GM08714 (cell line): ENCODE measurements around the gene ZNF423.

Experiments
- H3K4me3 ChIP-seq: fragments of 200-500 bp; sonication (Bioruptor generic); 2 replicates; pipeline ENCODE4 v1.5.1; 2014; ENCODE audit warnings: mild to moderate bottlenecking, low read length, inconsistent platforms
- ZNF274 ChIP-seq: IDR thresholded peaks from 2 replicates; pipeline ENCODE4 v1.6.1; 2012; ENCODE audit warnings: mild to moderate bottlenecking, low read depth, low read length

ZNF423 gene

DNA sequence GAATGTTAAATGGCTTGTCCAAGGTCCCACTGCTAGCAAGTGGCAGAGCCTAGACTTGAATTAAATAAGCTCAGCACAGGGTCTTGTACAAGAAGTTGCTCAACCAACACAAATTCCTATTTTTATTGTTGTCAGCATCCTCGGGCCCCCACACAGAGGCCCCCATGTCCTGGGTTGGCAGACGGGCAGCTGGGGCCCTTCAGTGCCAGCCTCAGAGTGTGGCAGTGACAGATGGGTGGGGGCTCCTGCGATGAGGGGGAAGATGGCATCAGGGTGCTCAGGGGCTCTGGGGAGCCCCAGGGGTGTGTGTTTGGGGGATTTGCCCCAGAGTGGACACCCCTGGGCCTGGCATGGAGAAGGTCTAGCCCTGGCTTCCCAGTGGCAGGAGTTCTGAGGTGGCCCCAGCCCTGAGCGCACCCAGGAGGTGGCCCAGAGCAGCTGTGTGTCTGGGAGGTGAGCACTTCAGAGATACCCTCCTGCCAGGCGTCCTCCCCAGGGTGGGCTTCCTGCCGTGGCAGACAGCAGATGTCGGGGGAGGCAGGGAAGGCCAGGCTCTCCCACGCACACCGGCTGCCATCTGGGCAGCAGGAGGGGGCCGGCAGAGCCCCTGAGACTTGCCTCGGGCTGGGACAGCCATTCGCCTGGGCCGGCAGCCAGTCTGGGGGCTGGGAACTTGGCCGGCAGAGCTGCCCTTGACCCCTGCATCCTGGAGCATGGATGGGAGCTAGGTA lies 331.5 kb downstream of the ZNF423 start:
- no peak for TF ChIP-seq ZNF274
- H3K4me3 ChIP-seq, result no peak overlapping the region

- no peak for TF ChIP-seq ZNF274
- H3K4me3 ChIP-seq, result no peak overlapping the region
Measured at GRCh38 chr16:49523435-49524159, 332.3 kb downstream of the ZNF423 start.

- no peak overlapping the region for H3K4me3 ChIP-seq
- no peak for TF ChIP-seq ZNF274
Measured at GRCh38 chr16:49521734-49522325, 334.1 kb downstream of the ZNF423 start.

- TF ChIP-seq ZNF274, result no peak
- H3K4me3 ChIP-seq, result no peak overlapping the region
Measured at GRCh38 chr16:49520492-49521038, 335.3 kb downstream of the ZNF423 start.

- no peak overlapping the region for H3K4me3 ChIP-seq
- TF ChIP-seq ZNF274, result no peak
Measured at GRCh38 chr16:49519741-49520140, 336.2 kb downstream of the ZNF423 start.

DNA sequence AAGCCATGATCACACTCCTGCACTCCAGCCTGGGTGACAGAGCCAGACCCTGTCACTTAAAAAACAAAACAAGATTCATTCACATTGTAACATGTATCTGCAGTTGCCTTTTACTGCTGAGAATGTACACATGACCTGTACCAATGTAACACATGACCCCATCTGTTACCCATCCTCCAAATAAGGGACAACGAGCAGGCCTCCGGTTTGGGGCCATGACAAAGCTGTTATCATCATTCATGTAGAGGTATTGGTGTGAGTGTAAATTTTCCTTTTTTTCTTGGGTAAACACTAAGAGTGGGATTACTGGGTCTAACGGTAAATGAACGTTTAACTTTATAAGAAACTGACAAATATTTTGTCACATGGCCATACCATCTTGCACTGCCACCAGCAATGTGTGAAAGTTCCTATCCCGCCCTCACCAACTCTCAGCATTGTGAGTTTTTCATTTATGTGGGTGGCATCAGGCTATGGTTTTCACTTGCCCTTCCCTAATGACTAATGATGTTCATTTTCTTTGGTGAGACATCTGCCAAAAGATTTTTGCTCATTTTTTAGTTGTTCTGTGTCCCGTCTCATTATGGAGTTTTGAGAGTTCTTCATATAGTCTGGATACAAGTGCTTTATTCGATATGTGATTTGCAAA lies 336.8 kb downstream of the ZNF423 start:
- H3K4me3 ChIP-seq, result no peak overlapping the region
- TF ChIP-seq ZNF274, result no peak

DNA sequence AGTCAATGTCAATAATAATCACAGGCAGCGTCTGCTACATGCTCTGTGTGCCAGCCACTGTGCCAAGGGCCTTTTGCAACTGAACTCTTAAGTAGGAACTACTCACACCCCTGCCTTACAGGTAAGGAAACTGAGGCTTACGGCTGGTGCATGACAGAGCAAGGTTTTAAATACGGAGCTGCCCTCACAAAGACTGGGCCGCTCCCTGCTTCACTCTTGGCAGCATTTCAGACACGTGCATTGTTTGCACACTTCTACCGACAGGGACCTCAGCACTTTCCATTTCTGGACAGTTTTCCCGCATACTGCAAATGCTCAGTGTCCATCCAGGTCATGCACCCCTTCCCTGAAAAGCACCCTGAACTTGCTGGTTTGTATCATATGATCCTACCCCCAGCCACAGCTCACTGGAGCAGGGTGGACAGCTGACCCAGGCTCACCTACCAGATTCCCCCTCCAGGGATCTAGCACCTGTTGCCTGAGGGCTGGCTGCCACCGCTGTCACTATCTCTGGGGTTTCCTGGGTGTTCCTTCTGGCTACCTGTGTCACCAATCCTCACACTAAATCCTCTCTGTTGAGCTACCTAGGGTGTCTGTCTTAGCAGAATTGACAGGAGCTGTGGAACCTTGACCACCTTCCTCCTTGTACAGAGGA lies 339.4 kb downstream of the ZNF423 start:
- H3K4me3 ChIP-seq, result no peak overlapping the region
- no peak for TF ChIP-seq ZNF274

GRCh38 chr16:49515861-49516260 lies 340.1 kb downstream of the ZNF423 start:
- TF ChIP-seq ZNF274, result no peak
- no peak overlapping the region for H3K4me3 ChIP-seq

DNA sequence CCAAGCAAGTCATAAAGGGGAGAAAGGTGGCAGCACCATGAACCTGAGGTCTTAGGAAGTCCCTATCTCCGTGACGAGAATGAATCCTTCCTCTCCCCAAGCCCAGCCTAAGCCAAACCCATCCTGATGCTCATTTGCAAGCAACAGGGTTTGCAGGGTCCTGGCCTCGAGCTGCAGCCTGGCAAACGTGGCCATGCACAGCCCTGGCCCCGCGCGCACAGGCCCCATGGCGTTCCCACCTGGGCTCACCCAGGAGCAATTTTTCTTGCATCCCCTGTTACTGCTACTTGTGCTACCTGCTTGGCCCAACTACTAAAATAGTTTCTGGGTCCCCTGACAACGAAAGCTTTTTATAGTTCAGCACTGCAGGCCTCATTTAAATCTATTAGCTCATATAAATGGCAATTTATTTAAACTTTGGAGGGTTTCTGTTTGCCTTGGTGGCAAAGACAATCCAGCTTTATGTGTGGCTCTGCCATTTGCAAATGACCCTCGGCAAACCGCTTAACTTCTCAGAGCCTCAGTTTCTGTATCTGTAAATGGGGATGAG lies 340.8 kb downstream of the ZNF423 start:
- H3K4me3 ChIP-seq, result no peak overlapping the region

DNA sequence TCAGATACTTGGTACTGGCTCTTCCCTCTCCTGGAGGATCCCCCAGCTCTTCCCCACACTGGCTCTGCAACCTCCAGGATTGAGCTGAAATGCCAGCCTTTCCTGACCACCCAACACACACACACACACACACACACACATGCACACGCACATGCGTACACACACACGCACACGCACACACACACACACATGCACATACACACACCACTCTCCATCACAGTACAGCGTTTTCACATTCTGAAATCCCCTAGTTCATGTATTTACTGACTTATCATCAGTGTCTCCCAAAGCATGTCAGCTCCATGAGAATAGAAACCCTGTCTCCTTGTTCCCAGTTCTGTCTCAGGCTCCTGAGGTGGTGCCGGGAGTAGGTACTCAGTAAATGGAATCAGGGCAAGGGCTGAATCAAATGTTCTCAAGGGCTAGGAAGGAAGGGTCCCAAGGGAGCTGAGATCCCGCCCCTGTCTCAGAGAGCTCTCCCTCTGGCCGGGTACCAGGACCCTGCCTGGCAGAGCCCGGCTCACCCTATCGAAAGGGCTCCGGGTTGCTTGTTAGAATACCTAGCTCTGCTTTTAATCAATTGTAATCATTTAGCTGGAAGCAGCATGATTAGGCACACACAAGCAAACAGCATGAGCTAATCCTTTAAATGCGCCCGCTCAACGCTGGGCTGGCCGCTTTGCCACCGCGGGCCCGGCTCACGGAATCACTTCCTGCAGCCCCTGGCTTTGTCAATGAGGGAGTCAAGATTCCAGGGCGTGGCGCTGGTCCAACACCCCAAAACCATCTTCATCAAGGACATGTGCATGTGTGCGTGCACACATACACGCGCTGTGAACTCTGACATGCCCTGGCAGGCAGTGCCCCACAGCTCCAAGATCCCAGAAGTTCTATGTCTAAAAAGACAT lies 341.6 kb downstream of the ZNF423 start:
- H3K4me3 ChIP-seq, result no peak overlapping the region
- TF ChIP-seq ZNF274, result no peak

More for the DNA sequence above, 340.8 kb downstream of the ZNF423 start:
- TF ChIP-seq ZNF274, result no peak

- H3K4me3 ChIP-seq, result no peak overlapping the region
- no peak for TF ChIP-seq ZNF274
Measured at GRCh38 chr16:49513040-49513439, 342.9 kb downstream of the ZNF423 start.

DNA sequence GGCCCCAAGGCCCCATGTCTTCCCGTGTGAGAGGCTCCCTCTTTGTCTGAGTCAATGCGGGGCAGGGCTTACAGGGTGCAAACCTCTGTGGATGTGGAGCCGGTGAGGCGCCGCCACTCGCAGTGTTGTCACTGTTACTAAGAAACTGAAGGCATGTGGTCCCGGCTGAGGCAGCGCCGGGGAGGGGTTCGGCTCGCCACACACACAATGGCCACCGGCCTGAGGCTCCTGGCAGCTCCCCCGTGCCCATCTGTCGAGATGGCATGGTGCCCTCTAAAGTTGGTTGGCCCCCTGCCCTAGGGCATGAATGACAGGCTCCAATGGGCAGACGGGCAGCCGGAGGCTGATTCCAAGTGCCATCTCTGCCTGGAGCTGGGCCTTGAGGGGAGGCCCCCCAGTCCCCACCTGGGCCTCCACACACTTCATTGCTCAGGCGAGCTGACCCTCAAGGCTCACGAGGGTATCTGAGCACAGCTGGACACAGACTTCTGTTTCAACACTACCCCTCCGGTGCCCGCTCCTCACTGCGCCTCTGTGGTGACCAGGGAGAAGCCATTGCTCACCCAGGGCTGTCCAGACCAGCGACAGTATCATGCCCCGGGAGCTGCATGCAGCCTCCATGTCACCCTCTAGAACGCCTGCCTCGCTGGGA lies 345.1 kb downstream of the ZNF423 start:
- no peak overlapping the region for H3K4me3 ChIP-seq
- no peak for TF ChIP-seq ZNF274
